Measurements from ENCODE around the gene PHACTR2. TPM values are rescaled to one million over a fixed set of nuclear protein-coding genes. Genes with fewer than 3 reads are reported as not detected.
A peak's percentile ranks its signal among the peaks of the same experiment; 100 is the strongest.
"Not testable (repeated sequence)": the region's sequence is repeated elsewhere in the genome, so short reads cannot be mapped to it uniquely, and the experiment has no call there.

Gene PHACTR2
- 71.0 TPM for total RNA-seq
- long read RNA-seq, full-length matches to known transcripts, result 54 of 76 reads
- long read RNA-seq, partial matches to known transcripts, result 11 of 76 reads
- long read RNA-seq, other reads (novel, unspliced or antisense), result 11 of 76 reads

DNA sequence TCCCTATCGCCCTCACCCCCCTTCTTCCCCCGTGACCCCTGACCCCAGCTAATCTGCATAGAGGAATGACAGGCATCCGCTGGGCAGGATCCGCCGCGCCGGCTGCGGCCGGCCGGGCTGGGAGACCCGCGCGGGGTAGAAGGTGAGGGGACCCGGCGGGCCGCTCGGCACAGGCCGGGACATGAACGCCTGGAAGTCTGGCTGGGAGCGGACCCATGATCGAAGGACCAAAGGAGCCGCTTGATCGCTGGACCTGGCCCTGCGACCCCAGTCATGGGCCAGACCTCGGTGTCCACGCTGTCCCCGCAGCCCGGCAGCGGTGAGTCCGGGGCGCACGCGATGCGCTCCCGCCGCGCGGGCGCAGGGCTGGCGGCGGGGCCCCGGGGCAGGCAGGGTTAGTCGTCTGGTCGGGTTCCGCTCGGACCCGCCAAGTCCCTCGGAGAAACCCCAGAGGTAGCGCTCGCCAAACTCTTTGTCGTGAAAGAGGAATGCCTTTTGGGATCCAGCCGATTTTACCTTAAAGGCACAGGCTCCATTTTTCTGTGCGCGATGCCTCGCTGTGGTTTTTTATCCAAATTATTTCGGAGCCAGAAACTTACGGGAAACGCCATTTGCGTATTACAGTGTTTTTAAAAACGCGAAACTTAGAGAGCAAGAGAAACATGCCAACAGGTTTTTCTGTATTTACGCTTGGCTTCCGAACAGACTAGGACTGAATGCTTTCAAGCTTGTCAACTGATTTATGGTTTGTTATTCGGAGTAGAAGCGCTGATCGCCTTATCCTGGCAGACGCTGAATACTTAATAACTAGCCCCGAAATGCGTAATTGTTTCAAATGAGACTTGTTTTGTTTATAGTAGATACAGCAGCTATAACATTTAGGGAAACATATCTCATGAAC lies at the start of gene PHACTR2:
Gene PHACTR2 (plus strand): TSS at position 75 of the 901 bp plus-strand sequence. CDS start 199 bp downstream, at position 274.
- peak within 1 kb of the TSS; percentile 98 for H3K27ac ChIP-seq (replicated peaks)
- H3K4me3 ChIP-seq, result peak within 1 kb of the TSS; percentile 86
- H3K9me3 ChIP-seq (replicated peaks), result peaks cover 13% of the 10 kb centered on the region
- TF ChIP-seq, protein P1, sequence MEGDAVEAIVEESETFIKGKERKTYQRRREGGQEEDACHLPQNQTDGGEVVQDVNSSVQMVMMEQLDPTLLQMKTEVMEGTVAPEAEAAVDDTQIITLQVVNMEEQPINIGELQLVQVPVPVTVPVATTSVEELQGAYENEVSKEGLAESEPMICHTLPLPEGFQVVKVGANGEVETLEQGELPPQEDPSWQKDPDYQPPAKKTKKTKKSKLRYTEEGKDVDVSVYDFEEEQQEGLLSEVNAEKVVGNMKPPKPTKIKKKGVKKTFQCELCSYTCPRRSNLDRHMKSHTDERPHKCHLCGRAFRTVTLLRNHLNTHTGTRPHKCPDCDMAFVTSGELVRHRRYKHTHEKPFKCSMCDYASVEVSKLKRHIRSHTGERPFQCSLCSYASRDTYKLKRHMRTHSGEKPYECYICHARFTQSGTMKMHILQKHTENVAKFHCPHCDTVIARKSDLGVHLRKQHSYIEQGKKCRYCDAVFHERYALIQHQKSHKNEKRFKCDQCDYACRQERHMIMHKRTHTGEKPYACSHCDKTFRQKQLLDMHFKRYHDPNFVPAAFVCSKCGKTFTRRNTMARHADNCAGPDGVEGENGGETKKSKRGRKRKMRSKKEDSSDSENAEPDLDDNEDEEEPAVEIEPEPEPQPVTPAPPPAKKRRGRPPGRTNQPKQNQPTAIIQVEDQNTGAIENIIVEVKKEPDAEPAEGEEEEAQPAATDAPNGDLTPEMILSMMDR (IDR thresholded peaks at IDR 0.05; ENCODE audit: borderline replicate concordance), result no peak
- H3K27me3 ChIP-seq (ENCODE audit: low read depth), result no peaks in the 10 kb centered on the region
- peaks cover 82% of the 10 kb centered on the region for H3K4me1 ChIP-seq
- H3K36me3 ChIP-seq, result no peaks in the 10 kb centered on the region
- intact Hi-C loops (cut with micrococcal nuclease), result loop anchor here (10.0 kb wide), 1 partner anchor 167 kb away; the partner anchor contains the start of gene LTV1
- peak; percentile 80 for DNase-seq

DNA sequence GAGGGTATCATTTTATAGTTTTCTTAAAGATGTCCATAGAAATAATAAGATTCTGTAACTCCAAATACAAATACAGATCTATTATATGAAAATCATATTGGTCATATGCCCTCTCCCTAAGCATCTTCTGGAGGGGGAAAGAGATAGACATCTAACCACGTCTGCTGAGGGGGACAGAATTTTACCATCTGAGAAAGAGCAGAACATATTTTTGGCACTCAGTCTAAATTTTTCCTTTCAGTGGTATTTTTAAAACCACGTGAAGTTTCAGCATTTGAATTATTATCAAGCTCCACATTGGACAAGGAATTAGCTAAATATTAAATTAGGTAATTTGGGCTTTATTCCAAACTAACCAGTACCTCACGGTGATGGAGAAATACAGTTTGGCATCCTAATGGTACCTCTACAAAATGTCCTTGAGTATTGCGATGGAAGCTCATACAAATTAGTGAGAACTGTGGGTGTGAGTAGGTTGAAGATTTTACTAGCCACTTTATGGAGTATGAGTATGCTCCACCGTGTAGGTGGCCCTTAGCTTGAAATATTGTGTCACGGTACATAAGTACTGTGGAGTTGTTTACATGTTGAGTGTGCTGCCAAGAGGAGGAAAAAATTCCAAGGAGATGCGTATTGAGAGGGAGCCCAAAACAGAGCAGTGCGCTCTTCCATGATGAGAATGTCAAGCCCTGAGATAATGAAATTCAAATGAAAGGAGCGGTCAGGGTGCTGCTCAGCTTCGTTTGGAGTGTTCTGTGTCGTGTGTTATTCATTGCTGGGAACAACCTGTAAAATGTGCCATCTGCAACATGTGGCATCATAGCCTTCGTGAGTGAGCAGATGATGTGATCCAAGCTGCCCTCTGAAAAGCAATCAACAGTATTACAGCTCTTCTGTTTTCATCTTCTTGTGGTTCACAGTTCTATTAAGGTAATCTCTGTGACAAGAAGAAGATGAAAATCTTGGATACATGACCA lies 48.4 kb upstream of the PHACTR2 start:
- TF ChIP-seq, protein P1 (IDR thresholded peaks at IDR 0.05; ENCODE audit: borderline replicate concordance), result no peak
- H3K4me3 ChIP-seq, result no peak overlapping the region
- H3K27me3 ChIP-seq (ENCODE audit: low read depth), result no peaks in the 10 kb centered on the region
- H3K9me3 ChIP-seq (replicated peaks), result no peaks in the 10 kb centered on the region
- no peaks in the 10 kb centered on the region for H3K36me3 ChIP-seq
- DNase-seq, result no peak
- intact Hi-C loops (cut with micrococcal nuclease), result no loop called here
- H3K4me1 ChIP-seq, result no peaks in the 10 kb centered on the region
- H3K27ac ChIP-seq (replicated peaks), result no peak overlapping the region

- DNase-seq; H3K4me3 ChIP-seq; H3K9me3 ChIP-seq (replicated peaks); intact Hi-C loops (cut with micrococcal nuclease); H3K27ac ChIP-seq (replicated peaks); H3K4me1 ChIP-seq; H3K27me3 ChIP-seq (ENCODE audit: low read depth); H3K36me3 ChIP-seq: not testable (repeated sequence)
Measured at GRCh38 chr6:143631196-143631595, 46.6 kb upstream of the PHACTR2 start.

- Histone ChIP-seq H3K27me3 (ENCODE audit: low read depth) (no peaks in the 10 kb centered on the region), H3K36me3 (no peaks in the 10 kb centered on the region), H3K4me1 (peaks cover 5% of the 10 kb centered on the region), H3K4me3 (no peak overlapping the region), H3K9me3 (replicated peaks) (no peaks in the 10 kb centered on the region), H3K27ac (replicated peaks) (no peak overlapping the region)
- intact Hi-C loops (cut with micrococcal nuclease), result no loop called here
- DNase-seq, result no peak
- TF ChIP-seq, protein P1 (IDR thresholded peaks at IDR 0.05; ENCODE audit: borderline replicate concordance), result no peak
Measured at GRCh38 chr6:143632894-143633293, 44.9 kb upstream of the PHACTR2 start.

- intact Hi-C loops (cut with micrococcal nuclease), result no loop called here
- peaks cover 5% of the 10 kb centered on the region for H3K4me1 ChIP-seq
- no peaks in the 10 kb centered on the region for H3K36me3 ChIP-seq
- no peaks in the 10 kb centered on the region for H3K27me3 ChIP-seq (ENCODE audit: low read depth)
- no peak overlapping the region for H3K4me3 ChIP-seq
- DNase-seq, result no peak
- H3K9me3 ChIP-seq (replicated peaks), result no peaks in the 10 kb centered on the region
- TF ChIP-seq, protein P1 (IDR thresholded peaks at IDR 0.05; ENCODE audit: borderline replicate concordance), result no peak
- H3K27ac ChIP-seq (replicated peaks), result no peak overlapping the region
Measured at GRCh38 chr6:143634486-143634885, 43.3 kb upstream of the PHACTR2 start.

All from left ventricle myocardium inferior (tissue), 1 donor.